Measurements from ENCODE around the gene SLC9A2. TPM values are rescaled to one million over a fixed set of nuclear protein-coding genes. Genes with fewer than 3 reads are reported as not detected.

SLC9A2 gene
- total RNA-seq, 1 donor from 2014 or later, result 0.32 TPM

- H3K27me3 ChIP-seq (ENCODE audit: insufficient read depth, low read length), result no peaks in the 10 kb centered on the region
- no peaks in the 10 kb centered on the region for H3K4me1 ChIP-seq (ENCODE audit: insufficient read depth, low read length)
- TF ChIP-seq EZH2 (IDR thresholded peaks at IDR 0.05; ENCODE audit: insufficient read depth, low read length) (no peak), CTCF (IDR thresholded peaks at IDR 0.05; ENCODE audit: insufficient read depth, low read depth, low read length) (no peak)
- H3K9me3 Mint-ChIP-seq (ENCODE audit: unreplicated experiment), result no peaks in the 10 kb centered on the region
- no peaks in the 10 kb centered on the region for H3K79me2 ChIP-seq (ENCODE audit: insufficient read depth, low read length)
- peak; percentile 68 for DNase-seq (ENCODE audit: low read depth)
- FAIRE-seq, result no peak
- no peaks in the 10 kb centered on the region for H3K36me3 ChIP-seq (ENCODE audit: insufficient read depth, low read length)
- no peak overlapping the region for H3K4me3 Mint-ChIP-seq (ENCODE audit: unreplicated experiment)
- peaks cover 7% of the 10 kb centered on the region for H3K27me3 Mint-ChIP-seq (ENCODE audit: low read depth, unreplicated experiment)
- H3K27ac ChIP-seq (ENCODE audit: low read depth, low read length), result no peak overlapping the region
- peak overlapping the region; percentile 20 for H3K27ac Mint-ChIP-seq (ENCODE audit: unreplicated experiment)
- no peak overlapping the region for H3K9ac ChIP-seq (ENCODE audit: low read length)
- no peak overlapping the region for H3K4me2 ChIP-seq (ENCODE audit: low read length)
- H3K9me3 ChIP-seq (ENCODE audit: insufficient read depth, low read depth, low read length), result no peaks in the 10 kb centered on the region
- H3K36me3 Mint-ChIP-seq (ENCODE audit: low read depth, unreplicated experiment), result no peaks in the 10 kb centered on the region
- H2AFZ ChIP-seq (ENCODE audit: low read depth, low read length), result no peak overlapping the region
- H3K4me3 ChIP-seq (ENCODE audit: insufficient read depth, low read depth, low read length), result no peak overlapping the region
- H3K4me1 Mint-ChIP-seq (ENCODE audit: low read depth, unreplicated experiment), result peaks cover 6% of the 10 kb centered on the region
- no peaks in the 10 kb centered on the region for H4K20me1 ChIP-seq (ENCODE audit: insufficient read depth, low read length)
Measured at GRCh38 chr2:102664471-102664909, 45.1 kb downstream of the SLC9A2 start.

- Histone ChIP-seq H3K4me2 (ENCODE audit: low read length) (no peak overlapping the region), H3K4me1 (ENCODE audit: insufficient read depth, low read length) (no peaks in the 10 kb centered on the region), H3K27ac (ENCODE audit: low read depth, low read length) (no peak overlapping the region), H3K27me3 (ENCODE audit: insufficient read depth, low read length) (no peaks in the 10 kb centered on the region), H3K9me3 (ENCODE audit: insufficient read depth, low read depth, low read length) (no peaks in the 10 kb centered on the region), H3K36me3 (ENCODE audit: insufficient read depth, low read length) (no peaks in the 10 kb centered on the region), H2AFZ (ENCODE audit: low read depth, low read length) (no peak overlapping the region), H4K20me1 (ENCODE audit: insufficient read depth, low read length) (no peaks in the 10 kb centered on the region), H3K79me2 (ENCODE audit: insufficient read depth, low read length) (no peaks in the 10 kb centered on the region), H3K9ac (ENCODE audit: low read length) (no peak overlapping the region), H3K4me3 (ENCODE audit: insufficient read depth, low read depth, low read length) (no peak overlapping the region)
- Mint-ChIP-seq H3K36me3 (ENCODE audit: low read depth, unreplicated experiment) (no peaks in the 10 kb centered on the region), H3K4me3 (ENCODE audit: unreplicated experiment) (no peak overlapping the region), H3K27me3 (ENCODE audit: low read depth, unreplicated experiment) (peaks cover 6% of the 10 kb centered on the region), H3K4me1 (ENCODE audit: low read depth, unreplicated experiment) (peaks cover 3% of the 10 kb centered on the region), H3K9me3 (ENCODE audit: unreplicated experiment) (no peaks in the 10 kb centered on the region), H3K27ac (ENCODE audit: unreplicated experiment) (no peak overlapping the region)
- TF ChIP-seq EZH2 (IDR thresholded peaks at IDR 0.05; ENCODE audit: insufficient read depth, low read length), result no peak
- TF ChIP-seq CTCF (IDR thresholded peaks at IDR 0.05; ENCODE audit: insufficient read depth, low read depth, low read length), result no peak
- FAIRE-seq, result no peak
- DNase-seq (ENCODE audit: low read depth), result no peak
Measured at GRCh38 chr2:102667072-102667471, 47.7 kb downstream of the SLC9A2 start.

GRCh38 chr2:102668171-102668570 is 48.8 kb downstream of the SLC9A2 start:
- Histone ChIP-seq H3K27me3 (ENCODE audit: insufficient read depth, low read length) (no peaks in the 10 kb centered on the region), H3K4me1 (ENCODE audit: insufficient read depth, low read length) (no peaks in the 10 kb centered on the region), H2AFZ (ENCODE audit: low read depth, low read length) (no peak overlapping the region), H3K9ac (ENCODE audit: low read length) (no peak overlapping the region), H3K27ac (ENCODE audit: low read depth, low read length) (no peak overlapping the region), H4K20me1 (ENCODE audit: insufficient read depth, low read length) (no peaks in the 10 kb centered on the region), H3K36me3 (ENCODE audit: insufficient read depth, low read length) (no peaks in the 10 kb centered on the region), H3K4me3 (ENCODE audit: insufficient read depth, low read depth, low read length) (no peak overlapping the region), H3K79me2 (ENCODE audit: insufficient read depth, low read length) (no peaks in the 10 kb centered on the region), H3K4me2 (ENCODE audit: low read length) (no peak overlapping the region), H3K9me3 (ENCODE audit: insufficient read depth, low read depth, low read length) (no peaks in the 10 kb centered on the region)
- peaks cover 3% of the 10 kb centered on the region for H3K4me1 Mint-ChIP-seq (ENCODE audit: low read depth, unreplicated experiment)
- no peaks in the 10 kb centered on the region for H3K27me3 Mint-ChIP-seq (ENCODE audit: low read depth, unreplicated experiment)
- H3K9me3 Mint-ChIP-seq (ENCODE audit: unreplicated experiment), result no peaks in the 10 kb centered on the region
- no peak overlapping the region for H3K4me3 Mint-ChIP-seq (ENCODE audit: unreplicated experiment)
- H3K36me3 Mint-ChIP-seq (ENCODE audit: low read depth, unreplicated experiment), result no peaks in the 10 kb centered on the region
- no peak for FAIRE-seq
- no peak overlapping the region for H3K27ac Mint-ChIP-seq (ENCODE audit: unreplicated experiment)
- no peak for DNase-seq (ENCODE audit: low read depth)
- TF ChIP-seq CTCF (IDR thresholded peaks at IDR 0.05; ENCODE audit: insufficient read depth, low read depth, low read length) (no peak), EZH2 (IDR thresholded peaks at IDR 0.05; ENCODE audit: insufficient read depth, low read length) (no peak)
